ENCODE results near the gene DMC1. TPM values are rescaled to one million over a fixed set of nuclear protein-coding genes. Genes with fewer than 3 reads are reported as not detected.

Gene DMC1
- total RNA-seq, 1 experiment from 2014 or later: 0.06 TPM

GRCh38 chr22:38469306-38469781, 100.6 kb downstream of the DMC1 start:
- no peak for DNase-seq (ENCODE audit: low read depth)

Other genes starting within 250 kb of the DMC1 start
- gene KCNJ4, start 115.0 kb downstream of the DMC1 start, total RNA-seq (2014; rRNA removed; shearing (Covaris generic)): 0.80 and 2.1 TPM in 2 replicates
- 17.5 and 18.5 TPM in 2 replicates for gene KDELR3, start 102.1 kb downstream of the DMC1 start, total RNA-seq (2014; rRNA removed; shearing (Covaris generic))
- gene DDX17, start 63.9 kb downstream of the DMC1 start, total RNA-seq (2014; rRNA removed; shearing (Covaris generic)): 297 and 331 TPM in 2 replicates
- gene FAM227A, start 86.2 kb upstream of the DMC1 start, total RNA-seq (2014; rRNA removed; shearing (Covaris generic)): 0.06 and 0.80 TPM in 2 replicates
- gene CBY1, start 86.5 kb upstream of the DMC1 start, total RNA-seq (2014; rRNA removed; shearing (Covaris generic)): 11.9 and 21.8 TPM in 2 replicates
- 70.4 and 79.0 TPM in 2 replicates for gene TOMM22, start 111.8 kb upstream of the DMC1 start, total RNA-seq (2014; rRNA removed; shearing (Covaris generic))
- gene JOSD1, start 130.8 kb upstream of the DMC1 start, total RNA-seq (2014; rRNA removed; shearing (Covaris generic)): 45.2 and 51.5 TPM in 2 replicates
- gene GTPBP1, start 135.8 kb upstream of the DMC1 start, total RNA-seq (2014; rRNA removed; shearing (Covaris generic)): 16.5 and 23.5 TPM in 2 replicates
- 64.7 and 89.9 TPM in 2 replicates for gene SUN2, start 185.8 kb upstream of the DMC1 start, total RNA-seq (2014; rRNA removed; shearing (Covaris generic))
- 10.7 and 11.6 TPM in 2 replicates for gene DNAL4, start 224.0 kb upstream of the DMC1 start, total RNA-seq (2014; rRNA removed; shearing (Covaris generic))

All from Daoy (cell line).